GM23338 (cell line): ENCODE measurements around the gene SLC25A11. TPM values are rescaled to one million over a fixed set of nuclear protein-coding genes. Genes with fewer than 3 reads are reported as not detected.

ENCODE experiments used
- ATAC-seq: fragments of 200-7000 bp; cut with Tn5 transposase; 3 replicates; pipeline ENCODE4 v1.9.1; 2020
- DNase-seq: peaks from one replicate; pipeline ENCODE4 v3.0.0-alpha.2; 2015; ENCODE audit warnings: low spot score
- H2AFZ ChIP-seq: fragments of 200-600 bp; sonication (generic); 2 replicates; pipeline ENCODE4 v1.8.0; 2016; ENCODE audit warnings: antibody characterized with exemption, mild to moderate bottlenecking, moderate library complexity
- H3F3A ChIP-seq: fragments of 200-600 bp; sonication (generic); replicated peaks from 2 replicates; pipeline ENCODE4 v1.8.0; 2017; ENCODE audit warnings: antibody characterized with exemption, mixed run types, low read depth
- H3K27ac ChIP-seq: fragments of 200-600 bp; sonication (generic); 2 replicates; pipeline ENCODE4 v1.6.1; 2016; ENCODE audit warnings: low read depth
- H3K27me3 ChIP-seq: fragments of 200-600 bp; sonication (generic); 2 replicates; pipeline ENCODE4 v1.8.0; 2016; ENCODE audit warnings: mild to moderate bottlenecking, mixed run types, moderate library complexity; ENCODE audit not compliant: insufficient read depth
- H3K36me3 ChIP-seq: fragments of 200-600 bp; sonication (generic); 2 replicates; pipeline ENCODE4 v1.8.0; 2016; ENCODE audit warnings: mild to moderate bottlenecking; ENCODE audit not compliant: insufficient read depth
- H3K4me1 ChIP-seq: fragments of 200-600 bp; sonication (generic); 2 replicates; pipeline ENCODE4 v1.8.0; 2016; ENCODE audit warnings: mild to moderate bottlenecking, moderate library complexity; ENCODE audit not compliant: insufficient read depth
- H3K4me2 ChIP-seq: fragments of 200-600 bp; sonication (generic); 2 replicates; pipeline ENCODE4 v1.7.1; 2017; ENCODE audit warnings: mixed run types
- H3K4me3 ChIP-seq: fragments of 200-600 bp; sonication (generic); 2 replicates; pipeline ENCODE4 v1.6.1; 2016; ENCODE audit warnings: mixed run types
- H3K79me2 ChIP-seq: fragments of 200-600 bp; sonication (generic); replicated peaks from 2 replicates; pipeline ENCODE4 v1.8.0; 2017; ENCODE audit warnings: mild to moderate bottlenecking; ENCODE audit not compliant: insufficient read depth
- H3K9me2 ChIP-seq: fragments of 200-600 bp; sonication (generic); 2 replicates; pipeline ENCODE4 v1.8.0; 2017; ENCODE audit not compliant: insufficient read depth
- H4K20me1 ChIP-seq: fragments of 200-600 bp; sonication (generic); replicated peaks from 2 replicates; pipeline ENCODE4 v1.8.0; 2017; ENCODE audit warnings: mild to moderate bottlenecking; ENCODE audit not compliant: insufficient read depth
- H3K27ac Mint-ChIP-seq: 2 replicates; pipeline ENCODE4 v1.8.0; 2020; ENCODE audit warnings: inconsistent platforms, mild to moderate bottlenecking, moderate library complexity, mixed read lengths
- H3K27me3 Mint-ChIP-seq: 3 replicates; pipeline ENCODE4 v1.8.0; 2022; ENCODE audit warnings: low read depth, mild to moderate bottlenecking, moderate library complexity, mixed read lengths, inconsistent platforms; ENCODE audit not compliant: insufficient read depth, poor library complexity
- H3K36me3 Mint-ChIP-seq: 3 replicates; pipeline ENCODE4 v1.8.0; 2021; ENCODE audit warnings: low read depth, mild to moderate bottlenecking, inconsistent platforms, moderate library complexity, mixed read lengths
- H3K4me1 Mint-ChIP-seq: 3 replicates; pipeline ENCODE4 v1.8.0; 2020; ENCODE audit warnings: mild to moderate bottlenecking, inconsistent platforms, mixed read lengths
- H3K4me3 Mint-ChIP-seq: 3 replicates; pipeline ENCODE4 v1.8.0; 2021; ENCODE audit warnings: moderate library complexity, mild to moderate bottlenecking, inconsistent platforms, mixed read lengths
- H3K9me3 Mint-ChIP-seq: 3 replicates; pipeline ENCODE4 v1.8.0; 2020; ENCODE audit warnings: moderate library complexity, mild to moderate bottlenecking, inconsistent platforms, mixed read lengths
- CREB1 ChIP-seq: fragments of 250-450 bp; sonication (Bioruptor Pico); IDR thresholded peaks from 2 replicates; pipeline ENCODE4 v1.5.0; 2020; ENCODE audit warnings: low read depth, mild to moderate bottlenecking, moderate library complexity
- EZH2 ChIP-seq: fragments of 200-600 bp; sonication (generic); IDR thresholded peaks from one replicate; pipeline ENCODE4 v1.8.0; 2017; ENCODE audit warnings: antibody characterized with exemption, mild to moderate bottlenecking, low read depth; ENCODE audit not compliant: unreplicated experiment
- EZH2phosphoT487 ChIP-seq: fragments of 200-600 bp; sonication (generic); IDR thresholded peaks from one replicate; pipeline ENCODE4 v1.8.1; 2018; ENCODE audit warnings: antibody characterized with exemption; ENCODE audit not compliant: unreplicated experiment
- JUNB ChIP-seq: IDR thresholded peaks from one replicate; pipeline ENCODE4 v1.6.1; 2016; ENCODE audit warnings: antibody characterized with exemption; ENCODE audit not compliant: unreplicated experiment
- NANOG ChIP-seq: IDR thresholded peaks from 2 replicates; pipeline ENCODE4 v1.6.1; 2016; ENCODE audit warnings: antibody characterized with exemption, borderline replicate concordance
- POLR2AphosphoS5 ChIP-seq: IDR thresholded peaks from 2 replicates; pipeline ENCODE4 v1.6.1; 2016; ENCODE audit warnings: antibody characterized with exemption, low read depth
- STAT1 ChIP-seq: IDR thresholded peaks from one replicate; pipeline ENCODE4 v1.6.1; 2016; ENCODE audit warnings: antibody characterized with exemption; ENCODE audit not compliant: unreplicated experiment
- ZNF114 ChIP-seq: fragments of 250-450 bp; sonication (Bioruptor Pico); IDR thresholded peaks from 2 replicates; pipeline ENCODE4 v1.5.0; 2020; ENCODE audit warnings: mild to moderate bottlenecking, moderate library complexity
- ZNF331 ChIP-seq: fragments of 250-450 bp; sonication (Bioruptor Pico); IDR thresholded peaks from 2 replicates; pipeline ENCODE4 v1.5.0; 2020; ENCODE audit warnings: low read depth, mild to moderate bottlenecking, moderate library complexity
- ZNF462 ChIP-seq: fragments of 250-450 bp; sonication (Bioruptor Pico); IDR thresholded peaks from 2 replicates; pipeline ENCODE4 v1.5.0; 2020; ENCODE audit warnings: mild to moderate bottlenecking, moderate library complexity
- polyA plus RNA-seq: library from polyadenylated mRNA; unstranded; fragments of >200 nt; fragmentation: Nextera tagmentation; extraction: Ambion mirVana; gene quantifications from 2 replicates; pipeline ENCODE4 v1.2.1, GENCODE V29; 2016
- total RNA-seq: library from RNA; depleted of rRNA; stranded (reverse); fragments of >200 nt; shearing (Covaris generic); gene quantifications from 2 replicates; pipeline ENCODE4 v1.2.3, GENCODE V29; 2014
- TF ChIP-seq, protein P1 (sequence below): IDR thresholded peaks from one replicate; pipeline ENCODE4 v1.6.1; 2018; ENCODE audit warnings: antibody characterized with exemption; ENCODE audit not compliant: unreplicated experiment
- TF ChIP-seq, protein P2 (sequence below), 2 experiments: fragments of 200-600 bp in 1 of 2; sonication (generic) in 1 of 2; conservative IDR thresholded peaks; 2 replicates each; pipeline versions ENCODE4 v1.5.1 to v1.6.1; 2016 to 2017; ENCODE audit warnings: antibody characterized with exemption in 2 of 2, low read depth in 2 of 2, mild to moderate bottlenecking in 2 of 2, moderate library complexity in 1 of 2
- TF ChIP-seq, protein P3 (sequence below): IDR thresholded peaks from 2 replicates; pipeline ENCODE4 v1.6.1; 2016; ENCODE audit warnings: antibody characterized with exemption

Gene SLC25A11
- total and polyA plus RNA-seq, 2 experiments from 2014 or later = 37.8 to 73.6 TPM

- no peak overlapping the region for H3K4me3 Mint-ChIP-seq
- no peak for ATAC-seq
- Histone ChIP-seq H3F3A (peaks cover 20% of the 10 kb centered on the region), H3K27ac (no peak overlapping the region), H3K4me3 (no peak overlapping the region), H2AFZ (no peak overlapping the region), H4K20me1 (peaks cover 6% of the 10 kb centered on the region; the same call in 1 of the 2 replicates), H3K79me2 (peaks cover 20% of the 10 kb centered on the region), H3K9me2 (no peaks in the 10 kb centered on the region), H3K4me2 (no peak overlapping the region), H3K36me3 (no peaks in the 10 kb centered on the region; the same call in 1 of the 2 replicates), H3K4me1 (peaks cover 13% of the 10 kb centered on the region), H3K27me3 (no peaks in the 10 kb centered on the region)
- peaks cover 19% of the 10 kb centered on the region for H3K27me3 Mint-ChIP-seq
- no peak overlapping the region for H3K27ac Mint-ChIP-seq
- H3K36me3 Mint-ChIP-seq = peaks cover 49% of the 10 kb centered on the region
- TF ChIP-seq ZNF114 (CRISPR knock-in tag) (no peak), ZNF331 (CRISPR knock-in tag) (no peak), EZH2 (no peak), STAT1 (no peak), ZNF462 (CRISPR knock-in tag) (no peak), CREB1 (CRISPR knock-in tag) (no peak), EZH2phosphoT487 (no peak), NANOG (no peak), JUNB (no peak), POLR2AphosphoS5 (no peak)
- TF ChIP-seq, protein P1, sequence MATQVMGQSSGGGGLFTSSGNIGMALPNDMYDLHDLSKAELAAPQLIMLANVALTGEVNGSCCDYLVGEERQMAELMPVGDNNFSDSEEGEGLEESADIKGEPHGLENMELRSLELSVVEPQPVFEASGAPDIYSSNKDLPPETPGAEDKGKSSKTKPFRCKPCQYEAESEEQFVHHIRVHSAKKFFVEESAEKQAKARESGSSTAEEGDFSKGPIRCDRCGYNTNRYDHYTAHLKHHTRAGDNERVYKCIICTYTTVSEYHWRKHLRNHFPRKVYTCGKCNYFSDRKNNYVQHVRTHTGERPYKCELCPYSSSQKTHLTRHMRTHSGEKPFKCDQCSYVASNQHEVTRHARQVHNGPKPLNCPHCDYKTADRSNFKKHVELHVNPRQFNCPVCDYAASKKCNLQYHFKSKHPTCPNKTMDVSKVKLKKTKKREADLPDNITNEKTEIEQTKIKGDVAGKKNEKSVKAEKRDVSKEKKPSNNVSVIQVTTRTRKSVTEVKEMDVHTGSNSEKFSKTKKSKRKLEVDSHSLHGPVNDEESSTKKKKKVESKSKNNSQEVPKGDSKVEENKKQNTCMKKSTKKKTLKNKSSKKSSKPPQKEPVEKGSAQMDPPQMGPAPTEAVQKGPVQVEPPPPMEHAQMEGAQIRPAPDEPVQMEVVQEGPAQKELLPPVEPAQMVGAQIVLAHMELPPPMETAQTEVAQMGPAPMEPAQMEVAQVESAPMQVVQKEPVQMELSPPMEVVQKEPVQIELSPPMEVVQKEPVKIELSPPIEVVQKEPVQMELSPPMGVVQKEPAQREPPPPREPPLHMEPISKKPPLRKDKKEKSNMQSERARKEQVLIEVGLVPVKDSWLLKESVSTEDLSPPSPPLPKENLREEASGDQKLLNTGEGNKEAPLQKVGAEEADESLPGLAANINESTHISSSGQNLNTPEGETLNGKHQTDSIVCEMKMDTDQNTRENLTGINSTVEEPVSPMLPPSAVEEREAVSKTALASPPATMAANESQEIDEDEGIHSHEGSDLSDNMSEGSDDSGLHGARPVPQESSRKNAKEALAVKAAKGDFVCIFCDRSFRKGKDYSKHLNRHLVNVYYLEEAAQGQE = no peak
- TF ChIP-seq, protein P2, sequence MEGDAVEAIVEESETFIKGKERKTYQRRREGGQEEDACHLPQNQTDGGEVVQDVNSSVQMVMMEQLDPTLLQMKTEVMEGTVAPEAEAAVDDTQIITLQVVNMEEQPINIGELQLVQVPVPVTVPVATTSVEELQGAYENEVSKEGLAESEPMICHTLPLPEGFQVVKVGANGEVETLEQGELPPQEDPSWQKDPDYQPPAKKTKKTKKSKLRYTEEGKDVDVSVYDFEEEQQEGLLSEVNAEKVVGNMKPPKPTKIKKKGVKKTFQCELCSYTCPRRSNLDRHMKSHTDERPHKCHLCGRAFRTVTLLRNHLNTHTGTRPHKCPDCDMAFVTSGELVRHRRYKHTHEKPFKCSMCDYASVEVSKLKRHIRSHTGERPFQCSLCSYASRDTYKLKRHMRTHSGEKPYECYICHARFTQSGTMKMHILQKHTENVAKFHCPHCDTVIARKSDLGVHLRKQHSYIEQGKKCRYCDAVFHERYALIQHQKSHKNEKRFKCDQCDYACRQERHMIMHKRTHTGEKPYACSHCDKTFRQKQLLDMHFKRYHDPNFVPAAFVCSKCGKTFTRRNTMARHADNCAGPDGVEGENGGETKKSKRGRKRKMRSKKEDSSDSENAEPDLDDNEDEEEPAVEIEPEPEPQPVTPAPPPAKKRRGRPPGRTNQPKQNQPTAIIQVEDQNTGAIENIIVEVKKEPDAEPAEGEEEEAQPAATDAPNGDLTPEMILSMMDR (conservative IDR thresholded peaks at IDR 0.05; ENCODE audit: low read depth in 2 of 2) = no peak
- TF ChIP-seq, protein P3, sequence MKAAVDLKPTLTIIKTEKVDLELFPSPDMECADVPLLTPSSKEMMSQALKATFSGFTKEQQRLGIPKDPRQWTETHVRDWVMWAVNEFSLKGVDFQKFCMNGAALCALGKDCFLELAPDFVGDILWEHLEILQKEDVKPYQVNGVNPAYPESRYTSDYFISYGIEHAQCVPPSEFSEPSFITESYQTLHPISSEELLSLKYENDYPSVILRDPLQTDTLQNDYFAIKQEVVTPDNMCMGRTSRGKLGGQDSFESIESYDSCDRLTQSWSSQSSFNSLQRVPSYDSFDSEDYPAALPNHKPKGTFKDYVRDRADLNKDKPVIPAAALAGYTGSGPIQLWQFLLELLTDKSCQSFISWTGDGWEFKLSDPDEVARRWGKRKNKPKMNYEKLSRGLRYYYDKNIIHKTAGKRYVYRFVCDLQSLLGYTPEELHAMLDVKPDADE = no peak
- H3K9me3 Mint-ChIP-seq = no peaks in the 10 kb centered on the region
- no peak for DNase-seq
- peaks cover 31% of the 10 kb centered on the region for H3K4me1 Mint-ChIP-seq
Observed at GRCh38 chr17:4936436-4936835, 3.4 kb downstream of the SLC25A11 start.
